HG03025 (cell line): ENCODE results near the gene SIN3A.
"Not testable (repeated sequence)": the region's sequence is repeated elsewhere in the genome, so short reads cannot be mapped to it uniquely, and the experiment has no call there.

Experiments
- ATAC-seq: cut with Tn5 transposase; IDR thresholded peaks from one replicate; pipeline ENCODE4 v1.9.1; 2021; ENCODE audit warnings: mild to moderate bottlenecking, moderate library complexity; ENCODE audit not compliant: unreplicated experiment, low FRiP score

The SIN3A gene

DNA sequence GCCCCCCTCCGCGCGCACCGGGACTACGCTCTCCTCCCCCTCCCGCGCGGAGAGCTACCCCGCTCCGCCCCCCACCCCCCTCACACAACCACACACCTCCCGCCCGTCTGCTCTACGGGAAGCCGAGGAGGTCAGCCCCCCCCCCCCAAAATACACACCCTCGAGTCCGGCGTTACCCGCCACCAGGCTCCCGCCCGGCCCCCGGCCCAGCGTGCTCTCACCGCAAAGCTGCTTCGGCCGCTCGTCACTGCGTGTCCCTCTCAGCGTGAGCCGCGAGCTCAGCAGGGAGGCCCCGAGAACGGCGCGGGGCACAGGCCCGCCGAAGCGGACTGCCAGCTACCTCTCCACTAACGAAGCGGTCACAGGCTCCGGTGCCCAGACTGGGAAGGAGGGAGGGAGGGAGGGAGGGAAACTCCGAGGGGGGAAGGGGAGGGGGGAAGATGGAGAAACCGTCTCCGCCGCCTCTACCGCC is 252 bp downstream of the SIN3A start:
- no peak for ATAC-seq

DNA sequence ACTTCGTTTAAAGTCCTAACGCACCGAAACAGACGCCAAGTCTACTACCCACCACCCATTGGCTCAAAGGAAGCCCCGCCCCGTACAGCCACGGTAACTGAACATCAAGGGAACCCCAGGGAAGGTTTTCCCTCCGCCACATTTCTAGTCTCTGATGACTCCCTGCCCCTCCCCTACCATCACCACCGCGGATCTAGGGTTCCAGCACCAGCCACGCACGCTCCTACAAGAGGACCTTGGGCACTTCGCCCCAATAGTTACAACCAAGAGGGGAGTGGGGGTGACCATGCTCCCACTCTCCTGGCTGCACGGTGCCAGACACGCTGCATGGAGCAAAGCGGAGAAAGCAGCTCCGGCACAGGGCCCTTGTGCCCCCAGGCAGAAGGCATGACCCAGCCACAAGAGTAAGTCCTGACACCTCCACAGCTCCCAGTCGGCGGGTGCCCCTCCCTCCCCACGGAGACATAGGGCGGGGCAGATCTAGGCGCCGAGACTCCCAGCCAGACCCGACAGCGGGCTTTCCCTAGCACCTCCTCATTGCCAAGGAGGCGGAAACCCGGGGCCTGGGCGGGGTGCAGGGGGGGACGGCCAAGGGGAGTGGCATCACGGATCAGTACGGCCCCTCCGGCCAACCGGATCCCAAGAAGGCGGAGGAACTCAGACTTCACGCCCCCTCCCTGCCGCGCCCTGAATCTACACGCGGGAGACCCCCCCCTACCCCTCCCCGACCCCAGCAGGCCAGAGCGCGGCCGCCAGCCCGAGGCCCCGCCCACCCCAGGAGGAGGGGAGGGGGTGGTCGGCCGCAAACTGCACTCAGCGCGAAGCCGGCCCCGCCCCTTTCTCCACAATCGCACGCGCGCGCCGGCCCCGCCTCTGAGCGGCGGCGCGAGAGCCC is 936 bp downstream of the SIN3A start:
- ATAC-seq, result no peak

DNA sequence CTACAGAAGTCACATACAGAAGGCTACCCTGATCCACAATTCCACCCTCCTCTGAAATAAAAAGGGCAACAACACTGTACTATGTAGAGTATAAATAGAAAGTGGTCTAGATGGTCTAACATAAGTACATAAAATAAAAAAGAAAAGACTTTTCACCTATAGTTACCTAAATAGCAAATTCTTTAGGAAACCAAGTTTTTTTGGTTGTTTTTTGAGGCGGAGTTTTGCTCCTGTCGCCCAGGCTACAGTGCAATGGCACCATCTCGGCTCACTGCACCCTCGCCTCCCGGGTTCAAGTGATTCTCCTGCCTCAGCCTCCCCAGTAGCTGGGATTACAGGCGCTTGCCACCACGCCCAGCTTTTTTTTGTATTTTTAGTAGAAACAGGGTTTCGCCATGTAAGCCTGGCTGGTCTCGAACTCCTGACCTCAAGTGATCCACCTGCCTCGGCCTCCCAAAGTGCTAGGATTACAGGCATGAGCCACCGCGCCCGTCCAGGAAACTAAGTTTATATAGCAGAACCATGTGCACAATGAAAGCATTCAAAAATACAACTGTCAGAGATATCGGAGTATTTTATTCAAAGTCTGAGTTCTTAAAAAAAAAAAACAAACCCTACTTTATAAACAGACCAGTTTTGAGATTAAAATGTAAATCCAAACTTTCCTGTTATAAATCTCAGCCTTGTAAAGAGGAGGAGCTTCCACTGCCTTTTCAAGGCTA is 1.7 kb downstream of the SIN3A start:
- no peak for ATAC-seq

DNA sequence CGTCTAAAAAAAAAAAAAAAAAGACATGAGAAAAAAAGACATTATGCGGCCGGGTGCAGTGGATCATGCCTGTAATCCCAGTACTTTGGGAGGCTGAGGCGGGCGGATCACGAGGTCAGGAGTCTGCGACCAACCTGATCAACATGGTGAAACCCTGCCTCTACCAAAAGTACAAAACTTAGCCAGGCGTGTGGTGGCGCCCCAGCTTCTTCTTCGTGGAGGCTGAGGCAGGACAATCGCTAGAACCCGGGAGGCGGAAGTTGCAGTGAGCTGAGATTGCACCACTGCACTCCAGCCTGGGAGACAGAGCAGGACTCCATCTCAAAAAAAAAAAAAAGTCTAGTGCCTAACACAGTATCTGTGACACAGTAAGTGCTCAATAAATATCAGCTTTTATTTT is 3.3 kb downstream of the SIN3A start:
- not testable (repeated sequence) for ATAC-seq

DNA sequence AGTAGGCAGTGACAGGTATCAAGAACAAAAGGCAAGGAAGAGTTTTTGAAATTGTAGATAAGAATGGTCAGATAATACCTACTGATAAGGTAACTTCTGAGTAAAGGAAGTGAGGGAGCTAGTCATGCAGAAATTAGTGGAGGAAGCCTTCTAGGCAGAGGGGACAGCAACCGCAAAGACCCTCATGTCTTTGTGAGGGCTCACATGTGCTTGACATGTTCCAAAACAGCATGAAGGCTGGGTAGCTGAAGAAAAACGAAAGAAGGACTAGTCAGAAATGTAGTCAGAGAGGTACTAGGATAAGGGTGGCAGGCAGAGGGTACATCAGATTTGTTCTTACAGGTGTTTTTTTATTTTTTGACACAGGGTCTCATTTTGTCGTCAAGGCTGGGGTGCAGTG is 5.3 kb downstream of the SIN3A start:
- ATAC-seq, result no peak

DNA sequence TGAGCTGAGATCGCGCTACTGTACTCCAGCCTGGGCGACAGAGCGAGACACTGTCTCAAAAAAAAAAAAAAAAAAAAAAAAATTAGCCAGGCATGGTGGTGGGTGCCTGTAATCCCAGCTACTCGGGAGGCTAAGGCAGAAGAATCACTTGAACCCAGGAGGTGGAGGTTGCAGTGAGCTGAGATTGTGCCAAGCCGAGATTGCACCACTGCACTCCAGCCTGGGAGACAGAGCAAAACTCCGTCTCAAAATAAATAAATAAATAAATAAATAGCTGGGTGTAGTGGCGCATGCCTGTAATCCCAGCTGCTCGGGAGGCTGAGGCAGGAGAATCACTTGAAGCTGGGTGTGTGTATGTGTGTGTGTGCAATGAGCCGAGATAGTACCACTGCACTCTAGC is 6.2 kb downstream of the SIN3A start:
- not testable (repeated sequence) for ATAC-seq

DNA sequence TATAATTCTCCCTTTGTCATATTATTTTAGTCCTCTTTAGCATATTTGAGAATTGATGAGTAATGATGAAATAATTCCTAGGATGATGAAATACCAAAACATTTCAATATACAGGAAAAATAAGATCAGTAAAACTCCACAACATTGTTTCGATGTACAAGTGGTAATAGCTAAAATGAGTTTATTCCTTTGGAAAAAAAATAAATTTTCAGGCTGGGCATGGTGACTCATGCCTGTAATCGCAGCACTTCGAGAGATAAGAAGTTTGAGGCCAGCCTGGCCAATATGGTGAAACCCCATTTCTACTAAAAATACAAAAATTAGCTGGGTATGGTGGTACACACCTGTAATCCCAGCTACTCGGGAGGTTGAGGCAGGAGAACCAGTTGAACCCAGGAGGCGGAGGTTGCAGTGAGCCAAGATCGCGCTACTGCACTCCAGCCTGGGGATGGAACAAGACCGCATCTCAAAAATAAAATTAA is 7.5 kb downstream of the SIN3A start:
- ATAC-seq, result not testable (repeated sequence)

DNA sequence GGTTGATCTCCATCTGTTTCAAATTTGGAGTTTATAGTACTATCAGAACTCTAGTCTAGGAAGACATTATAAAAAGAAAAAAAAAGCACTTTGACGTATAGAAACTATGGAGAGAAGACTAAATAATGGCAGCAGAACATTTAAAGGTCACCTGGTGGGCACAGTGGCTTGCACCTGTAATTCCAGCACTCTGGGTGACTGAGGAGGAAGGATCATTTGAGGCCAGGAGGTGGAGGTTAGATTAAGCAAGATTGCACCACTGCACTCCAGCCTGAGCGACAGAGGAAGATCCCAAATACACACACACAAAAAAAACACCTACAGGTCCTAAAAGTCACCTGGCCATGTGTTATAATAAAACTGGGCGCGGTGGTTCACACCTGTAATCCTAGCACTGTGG is 13.8 kb downstream of the SIN3A start:
- ATAC-seq, result no peak

DNA sequence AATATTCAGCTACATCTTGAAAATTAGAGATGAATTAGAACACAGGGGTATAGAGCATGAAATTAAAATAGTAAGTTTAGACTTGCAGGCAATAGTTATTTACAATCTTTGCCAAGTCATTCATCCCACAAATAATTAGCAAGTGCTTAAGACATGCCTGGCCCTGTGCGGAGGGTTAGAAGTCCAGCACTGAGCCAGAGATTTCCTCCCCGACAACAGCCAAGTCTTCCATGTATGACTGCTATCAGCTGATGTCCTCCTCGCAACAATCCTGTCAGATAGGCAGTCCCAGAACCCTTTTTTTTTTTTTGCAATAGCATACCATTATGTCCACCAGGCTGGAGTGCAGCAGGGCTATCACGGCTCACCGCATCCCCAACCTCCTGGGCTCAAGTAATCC is 14.6 kb downstream of the SIN3A start:
- ATAC-seq, result no peak

DNA sequence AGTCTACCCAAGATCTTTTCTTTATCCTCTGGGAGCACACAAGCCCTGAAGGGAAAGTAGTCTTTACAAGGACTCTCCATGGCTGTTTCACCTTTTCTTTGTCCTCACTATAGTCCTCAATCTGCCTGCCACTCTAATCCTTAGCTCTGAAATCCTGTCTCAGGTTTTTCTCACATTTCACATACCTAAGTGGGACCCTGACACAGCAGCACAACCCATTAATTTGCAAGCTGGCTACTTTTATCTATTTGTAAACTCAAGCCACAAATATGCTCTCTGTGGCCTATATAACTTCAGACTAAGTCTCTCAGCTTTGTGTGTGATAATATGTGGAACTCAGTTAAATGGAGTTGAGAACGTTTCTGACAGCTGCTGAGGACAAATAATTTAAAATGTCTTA is 19.8 kb downstream of the SIN3A start:
- ATAC-seq, result no peak

DNA sequence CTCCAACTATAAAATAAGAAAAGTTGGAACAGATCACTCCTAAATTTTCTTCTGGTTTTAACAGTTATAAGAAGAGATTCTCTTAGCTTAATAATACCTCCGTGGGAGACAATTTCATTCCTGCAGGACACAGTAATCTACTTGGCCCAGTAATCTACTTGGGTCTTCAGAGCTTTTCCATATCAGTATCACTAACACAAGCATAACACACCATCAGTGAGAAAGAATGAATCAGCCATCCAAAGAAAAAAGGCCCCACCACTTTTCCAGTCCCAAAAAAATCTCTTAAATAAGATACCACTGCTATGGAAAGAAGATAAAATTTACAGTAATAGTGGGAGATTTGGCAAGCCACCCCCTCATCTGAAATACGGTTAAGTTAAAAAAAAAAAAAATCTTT is 20.2 kb downstream of the SIN3A start:
- ATAC-seq, result no peak

DNA sequence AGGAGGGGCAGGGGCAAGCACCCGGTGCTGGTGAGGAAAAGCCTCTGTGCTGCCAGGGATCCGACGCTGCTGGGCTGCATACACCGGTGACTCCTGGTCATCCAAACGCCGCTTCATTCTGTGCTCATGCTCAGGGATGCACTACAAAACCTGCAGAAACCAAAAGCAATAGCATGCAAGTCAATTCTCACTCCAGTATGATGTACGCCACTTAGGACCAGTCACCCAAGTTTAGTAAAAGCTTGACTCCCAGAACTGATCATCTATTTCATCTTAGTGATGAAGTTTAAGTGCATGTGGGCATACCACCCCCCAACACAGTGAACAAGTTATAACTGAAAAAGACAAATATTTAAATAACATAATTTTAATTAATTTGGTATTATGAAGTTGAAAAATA is 21.2 kb downstream of the SIN3A start:
- no peak for ATAC-seq

DNA sequence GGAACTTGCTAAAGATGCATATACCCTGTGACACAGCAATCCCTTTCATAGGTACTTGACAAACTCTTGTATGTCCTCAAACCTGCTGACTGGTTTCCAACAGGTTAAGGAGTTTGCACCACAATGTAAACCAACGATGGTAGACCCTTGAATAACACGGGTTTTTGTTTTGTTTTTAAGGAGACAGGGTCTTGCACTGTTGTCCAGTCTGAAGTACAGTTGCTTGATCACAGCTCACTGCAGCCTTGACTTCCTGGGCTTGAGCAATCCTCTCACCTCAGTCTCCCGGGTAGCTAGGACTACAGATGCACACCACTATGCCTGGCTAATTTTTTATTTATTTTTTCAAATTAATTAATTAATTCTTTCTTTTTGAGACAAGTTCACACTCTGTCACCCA is 23.3 kb downstream of the SIN3A start:
- no peak for ATAC-seq

DNA sequence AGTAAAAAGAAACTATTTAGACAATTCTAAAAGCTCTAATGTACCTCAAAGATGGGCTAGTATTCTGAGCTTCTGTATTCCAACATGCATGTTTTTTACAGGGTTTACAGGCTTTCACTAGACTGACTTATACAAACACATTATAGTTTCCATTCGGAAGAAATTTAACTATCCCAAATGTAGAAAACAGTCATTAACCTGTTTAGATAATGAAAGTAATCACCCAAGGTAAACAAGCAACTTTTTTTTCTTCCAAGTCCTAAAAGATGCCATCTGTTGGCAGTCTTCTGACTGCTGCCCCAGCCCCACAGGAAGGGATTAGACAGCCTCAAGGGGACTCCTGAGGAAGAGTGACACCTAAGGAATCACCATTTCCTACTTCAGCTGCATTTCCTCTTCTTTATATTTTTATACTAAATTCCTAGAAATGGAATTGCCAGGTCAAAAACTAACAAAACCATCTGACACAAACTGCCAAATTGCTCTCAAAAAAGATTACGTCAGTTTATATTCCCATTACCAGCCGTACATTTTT is 25.5 kb downstream of the SIN3A start:
- no peak for ATAC-seq

DNA sequence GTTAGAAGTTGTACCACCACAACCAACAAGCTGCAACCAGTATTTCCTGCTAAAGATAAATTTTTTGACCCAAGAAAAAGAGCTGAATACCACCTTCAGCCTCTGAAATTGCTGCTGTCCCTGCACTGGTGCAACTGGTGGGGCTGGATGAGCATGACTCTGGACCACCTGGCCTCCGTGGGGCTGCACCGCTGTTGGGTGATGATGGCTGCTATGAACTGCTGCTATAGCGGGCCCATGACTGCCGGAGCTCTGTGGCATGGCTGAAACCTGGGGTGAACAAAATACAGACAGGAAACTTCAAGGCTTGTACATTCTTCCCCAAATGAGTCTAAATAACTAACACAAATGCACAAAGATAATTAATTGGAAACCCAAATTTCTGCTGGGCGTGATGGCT is 28.9 kb downstream of the SIN3A start:
- ATAC-seq, result no peak

DNA sequence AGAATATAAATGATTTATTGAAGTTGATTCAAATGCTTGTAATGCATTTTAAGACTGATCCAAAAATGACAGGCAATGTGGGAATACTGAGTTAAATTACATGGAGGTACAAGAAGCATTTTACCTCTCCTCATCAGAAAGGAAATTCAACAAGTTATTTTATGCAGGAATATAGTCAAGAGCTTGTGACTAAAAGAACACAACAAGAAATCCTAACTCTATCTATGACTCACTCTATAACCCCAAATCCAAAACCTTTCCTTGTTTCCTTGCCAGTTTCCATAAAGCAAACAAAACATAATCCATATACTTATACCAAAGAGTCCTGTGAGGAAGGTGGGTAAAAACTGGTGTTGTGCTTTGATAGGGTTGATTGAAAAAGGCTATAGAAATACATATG is 30.8 kb downstream of the SIN3A start:
- no peak for ATAC-seq

DNA sequence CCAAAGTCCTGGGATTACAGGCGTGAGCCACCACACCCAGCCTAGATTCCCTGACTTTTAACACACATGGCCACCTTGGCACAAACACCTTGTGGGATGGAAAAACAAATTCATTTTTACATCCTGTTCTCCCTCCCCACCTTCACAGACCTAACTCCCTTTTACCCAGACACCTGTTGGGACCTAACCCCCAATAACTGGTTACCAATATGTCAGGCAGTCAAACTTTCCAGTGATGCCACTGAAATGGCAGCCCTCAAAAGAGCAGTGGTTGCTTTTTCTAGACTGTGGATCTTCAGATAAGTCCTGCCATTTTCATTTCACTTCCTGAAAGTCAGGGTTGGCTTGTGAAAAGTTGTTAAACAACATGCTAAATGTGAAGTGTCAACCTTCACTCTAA is 34.9 kb downstream of the SIN3A start:
- ATAC-seq, result no peak

DNA sequence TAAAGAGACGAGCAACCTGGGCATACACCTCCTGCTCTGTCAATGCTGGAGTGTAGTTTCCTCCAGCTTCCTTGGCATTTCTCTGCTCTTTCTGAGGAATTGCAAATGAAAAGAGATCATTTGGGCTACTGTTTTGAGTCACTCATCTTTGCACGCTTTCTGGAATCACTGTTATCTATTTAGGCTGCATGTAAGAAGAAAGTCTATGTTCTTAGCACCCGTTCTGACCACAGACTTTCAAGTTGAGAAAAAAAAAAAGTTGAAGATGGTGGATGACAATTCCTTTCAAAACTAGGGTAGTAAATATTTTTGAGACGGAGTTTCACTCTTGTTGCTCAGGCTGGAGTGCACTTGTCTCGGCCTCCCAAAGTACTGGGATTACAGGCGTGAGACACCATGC is 41.3 kb downstream of the SIN3A start:
- ATAC-seq, result no peak

DNA sequence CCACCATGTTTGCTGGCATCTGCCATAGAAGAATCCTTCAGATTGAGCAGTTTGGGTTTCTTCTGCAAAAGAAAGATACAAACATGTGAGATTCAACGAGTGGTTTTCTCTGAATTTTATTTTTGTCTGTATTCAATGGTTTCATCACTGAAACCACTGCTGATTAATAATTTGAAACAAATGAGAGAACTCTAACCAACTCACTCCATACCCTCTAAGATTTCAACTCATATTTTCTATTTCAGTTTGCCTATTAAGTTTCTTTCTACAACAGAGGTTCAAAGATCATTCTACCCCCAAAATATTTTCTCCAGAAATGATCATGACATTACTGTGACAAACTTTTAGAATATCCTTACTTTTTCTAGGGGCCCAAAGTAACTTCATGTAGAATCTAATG is 44.4 kb downstream of the SIN3A start:
- ATAC-seq, result no peak

DNA sequence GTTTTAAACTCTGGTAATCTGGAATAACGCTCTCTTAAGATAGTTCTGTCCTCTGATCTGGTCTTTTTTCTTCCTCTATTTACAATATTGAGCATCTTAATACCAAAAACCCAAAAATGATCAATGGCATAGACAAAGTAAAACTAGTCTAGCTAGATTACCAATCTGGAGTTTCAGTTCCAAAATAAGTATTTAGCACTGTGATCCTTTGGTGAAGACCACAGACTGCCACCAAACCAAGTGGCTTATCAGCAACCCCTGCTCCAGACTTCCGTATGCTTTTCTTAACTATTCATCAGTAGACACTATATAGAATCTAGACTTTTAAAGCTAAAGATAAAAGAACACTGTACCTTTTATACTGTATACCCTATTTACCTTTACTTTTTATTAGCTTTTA is 47.6 kb downstream of the SIN3A start:
- ATAC-seq, result no peak

DNA sequence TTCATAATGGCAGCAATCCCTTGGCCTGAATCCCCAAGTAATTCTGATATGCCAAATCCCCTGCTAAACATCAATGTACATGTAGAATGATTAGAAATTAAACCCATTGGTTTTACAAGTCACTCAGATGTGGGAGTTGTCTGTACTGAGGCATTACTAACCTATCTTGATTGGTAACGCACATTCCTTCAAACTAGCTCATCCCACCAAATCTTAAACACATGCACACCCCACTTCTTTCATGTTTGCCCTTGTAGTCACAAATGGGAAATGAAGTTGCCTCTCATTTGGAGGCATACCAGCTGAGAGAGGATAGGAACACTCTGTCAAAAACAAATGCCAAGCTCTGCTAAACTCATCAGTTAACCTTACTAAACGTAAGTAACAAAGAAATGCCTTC is 54.0 kb downstream of the SIN3A start:
- ATAC-seq, result no peak
